SK-N-SH (cell line): ENCODE data around the gene ZSWIM5. TPM values are rescaled to one million over a fixed set of nuclear protein-coding genes. Genes with fewer than 3 reads are reported as not detected.

Experiments
- CTCF ChIA-PET: fragments of 300-600, 350-600 bp; formaldehyde crosslinking; extraction: SDS; loops from one replicate; lab custom pipeline; 2021; lab: Yijun Ruan, JAX
- POLR2A ChIA-PET: fragments of 350-600 bp; sonication (Branson Sonifier 250); formaldehyde crosslinking; extraction: SDS; loops from one replicate; lab custom pipeline; 2020; ENCODE audit warnings: antibody characterized with exemption, inconsistent platforms; lab: Yijun Ruan, JAX
- DNase-seq: peaks from one replicate; pipeline ENCODE4 v3.0.0; 2012
- H2AFZ ChIP-seq: fragments of 200-600 bp; sonication (generic); 2 replicates; pipeline ENCODE4 v1.8.1; 2016; ENCODE audit warnings: antibody characterized with exemption, mild to moderate bottlenecking, low read depth
- H3F3A ChIP-seq: fragments of 200-600 bp; sonication (generic); replicated peaks from 2 replicates; pipeline ENCODE3; 2016; ENCODE audit warnings: antibody characterized with exemption, mild to moderate bottlenecking; ENCODE audit not compliant: insufficient read depth
- H3K27ac ChIP-seq, 2 experiments: fragments of 200-500 bp in 1 of 2; fragments of 200-600 bp in 1 of 2; sonication (Bioruptor generic) in 1 of 2; sonication (generic), shearing (Covaris generic) in 1 of 2; 2 replicates each; pipeline versions ENCODE4 v1.5.1 to v1.6.1; 2014 to 2016; ENCODE audit warnings: low read depth in 2 of 2, inconsistent platforms in 1 of 2, low read length in 1 of 2, mild to moderate bottlenecking in 1 of 2, mixed read lengths in 1 of 2
- H3K27me3 ChIP-seq: fragments of 200-600 bp; sonication (generic), shearing (Covaris generic); 2 replicates; pipeline ENCODE4 v1.6.1; 2016; ENCODE audit warnings: mixed run types; ENCODE audit not compliant: insufficient read depth
- H3K36me3 ChIP-seq, 2 experiments: fragments of 200-500 bp in 1 of 2; fragments of 200-600 bp in 1 of 2; sonication (Bioruptor generic) in 1 of 2; sonication (generic) in 1 of 2; replicated peaks in 1 of 2; 2 replicates each; pipeline versions ENCODE3 to v1.5.1; 2014 to 2016; ENCODE audit warnings: low read length in 1 of 2, mild to moderate bottlenecking in 1 of 2; ENCODE audit not compliant: insufficient read depth in 2 of 2, control insufficient read depth in 1 of 2
- H3K4me1 ChIP-seq, 2 experiments: fragments of 200-500 bp in 1 of 2; fragments of 200-600 bp in 1 of 2; sonication (Bioruptor generic) in 1 of 2; sonication (generic), shearing (Covaris generic) in 1 of 2; 2 replicates each; pipeline versions ENCODE4 v1.5.1 to v1.6.1; 2014 to 2016; ENCODE audit warnings: low read depth in 1 of 2, low read length in 1 of 2, mixed run types in 1 of 2; ENCODE audit not compliant: insufficient read depth in 2 of 2, control insufficient read depth in 1 of 2
- H3K4me2 ChIP-seq: fragments of 200-600 bp; sonication (generic), shearing (Covaris generic); 2 replicates; pipeline ENCODE4 v1.6.1; 2017; ENCODE audit warnings: mixed run types
- H3K4me3 ChIP-seq, 2 experiments: fragments of 200-500 bp in 1 of 2; fragments of 200-600 bp in 1 of 2; sonication (Bioruptor generic) in 1 of 2; sonication (generic), shearing (Covaris generic) in 1 of 2; 2 replicates each; pipeline versions ENCODE4 v1.5.1 to v1.8.1; 2014 to 2016; ENCODE audit warnings: low read depth in 2 of 2, inconsistent platforms in 1 of 2, low read length in 1 of 2, mild to moderate bottlenecking in 1 of 2, mixed read lengths in 1 of 2, moderate library complexity in 1 of 2
- H3K79me2 ChIP-seq: fragments of 200-600 bp; sonication (generic); 2 replicates; pipeline ENCODE4 v1.8.1; 2017; ENCODE audit warnings: mild to moderate bottlenecking; ENCODE audit not compliant: insufficient read depth
- H3K9ac ChIP-seq: fragments of 200-600 bp; sonication (generic); 2 replicates; pipeline ENCODE4 v1.6.1; 2017; ENCODE audit warnings: mixed run types
- H3K9me2 ChIP-seq: fragments of 200-600 bp; sonication (generic); 2 replicates; pipeline ENCODE4 v1.6.1; 2017; ENCODE audit warnings: mixed run types
- H3K9me3 ChIP-seq: fragments of 200-600 bp; sonication (generic); 2 replicates; pipeline ENCODE4 v1.6.1; 2017; ENCODE audit warnings: mixed run types, mild to moderate bottlenecking, moderate library complexity
- H4K20me1 ChIP-seq: fragments of 200-600 bp; sonication (generic); 2 replicates; pipeline ENCODE4 v1.6.1; 2017; ENCODE audit warnings: mild to moderate bottlenecking, mixed run types; ENCODE audit not compliant: insufficient read depth
- ELF1 ChIP-seq: IDR thresholded peaks from 2 replicates; pipeline ENCODE4 v1.4.0; 2012
- EP300 ChIP-seq, 2 experiments: IDR thresholded peaks; 2 replicates each; pipeline versions ENCODE4 v1.4.0 to v1.6.1; 2012; ENCODE audit warnings: borderline replicate concordance in 1 of 2, low read depth in 1 of 2, low read length in 1 of 2
- EZH2phosphoT487 ChIP-seq: fragments of 200-600 bp; sonication (generic); IDR thresholded peaks from 2 replicates; pipeline ENCODE4 v1.6.1; 2017; ENCODE audit warnings: low read depth, mixed run types, mild to moderate bottlenecking, antibody characterized with exemption, moderate library complexity, borderline replicate concordance
- FOSL2 ChIP-seq: IDR thresholded peaks from 2 replicates; pipeline ENCODE4 v1.4.0; 2012; ENCODE audit warnings: low read depth, mild to moderate bottlenecking, moderate library complexity, borderline replicate concordance
- FOXJ3 ChIP-seq: sonication (generic); formaldehyde crosslinking; IDR thresholded peaks from 2 replicates; pipeline ENCODE4 v1.5.1; 2020; ENCODE audit warnings: mild to moderate bottlenecking, missing genetic modification reagents
- FOXM1 ChIP-seq: IDR thresholded peaks from 2 replicates; pipeline ENCODE4 v1.4.0; 2012; ENCODE audit warnings: low read depth, mild to moderate bottlenecking
- GATA2 ChIP-seq: sonication (generic); formaldehyde crosslinking; IDR thresholded peaks from 2 replicates; pipeline ENCODE4 v1.5.0; 2020; ENCODE audit warnings: mild to moderate bottlenecking, missing genetic modification reagents
- RAD21 ChIP-seq: IDR thresholded peaks from 2 replicates; pipeline ENCODE4 v1.6.1; 2012; ENCODE audit warnings: mild to moderate bottlenecking, low read length
- RCOR1 ChIP-seq: fragments of 150-350 bp; IDR thresholded peaks from 2 replicates; pipeline ENCODE4 v1.6.1; 2017; ENCODE audit warnings: antibody characterized with exemption, low read length
- RFX5 ChIP-seq: IDR thresholded peaks from 2 replicates; pipeline ENCODE4 v1.6.1; 2012; ENCODE audit warnings: mild to moderate bottlenecking, improper control_type of control experiment, low read length
- RXRA ChIP-seq: IDR thresholded peaks from 2 replicates; pipeline ENCODE4 v1.4.0; 2012; ENCODE audit warnings: low read depth, mild to moderate bottlenecking, borderline replicate concordance
- TCF12 ChIP-seq: IDR thresholded peaks from 2 replicates; pipeline ENCODE4 v1.4.0; 2012
- TEAD4 ChIP-seq: IDR thresholded peaks from 2 replicates; pipeline ENCODE4 v1.4.0; 2012; ENCODE audit warnings: mild to moderate bottlenecking, borderline replicate concordance; ENCODE audit not compliant: insufficient read depth
- WGBS: methylation state at CpG from one replicate; pipeline ENCODE4 v1.1.6; 2017; ENCODE audit warnings: low lambda C conversion rate; 5-methylcytosine and 5-hydroxymethylcytosine counted together
- polyA plus RNA-seq, 3 experiments: library from polyadenylated mRNA; depleted of rRNA; stranded (reverse); fragments of >200 nt; gene quantifications; 2 replicates each; pipeline ENCODE4 v1.2.3, GENCODE V29; 2012
- TF ChIP-seq, protein P1 (sequence below): IDR thresholded peaks from 2 replicates; pipeline ENCODE4 v1.4.0; 2012; ENCODE audit warnings: low read depth
- TF ChIP-seq, protein P2 (sequence below): IDR thresholded peaks from 2 replicates; pipeline ENCODE4; 2012
- TF ChIP-seq, protein P3 (sequence below): fragments of 150-350 bp; IDR thresholded peaks from 2 replicates; pipeline ENCODE4 v1.6.1; 2017; ENCODE audit warnings: antibody characterized with exemption, low read length, low read depth, borderline replicate concordance
- TF ChIP-seq, protein P4 (sequence below): fragments of 200-600 bp; sonication (generic); IDR thresholded peaks from 2 replicates; pipeline ENCODE4 v1.6.1; 2017; ENCODE audit warnings: antibody characterized with exemption, mild to moderate bottlenecking, moderate library complexity
- TF ChIP-seq, protein P5 (sequence below): IDR thresholded peaks from 2 replicates; pipeline ENCODE4 v1.6.1; 2012; ENCODE audit warnings: mild to moderate bottlenecking, low read depth, low read length, moderate library complexity
- TF ChIP-seq, protein P6 (sequence below): IDR thresholded peaks from 2 replicates; pipeline ENCODE4 v1.4.0; 2012; ENCODE audit warnings: low read depth, borderline replicate concordance
- TF ChIP-seq, protein P7 (sequence below): IDR thresholded peaks from 2 replicates; pipeline ENCODE4 v1.4.0; 2012; ENCODE audit warnings: low read depth, borderline replicate concordance

Gene ZSWIM5
- polyA plus RNA-seq, 1 of the 3 experiments (the other 2 are of a cell fraction): 0.07 TPM

DNA sequence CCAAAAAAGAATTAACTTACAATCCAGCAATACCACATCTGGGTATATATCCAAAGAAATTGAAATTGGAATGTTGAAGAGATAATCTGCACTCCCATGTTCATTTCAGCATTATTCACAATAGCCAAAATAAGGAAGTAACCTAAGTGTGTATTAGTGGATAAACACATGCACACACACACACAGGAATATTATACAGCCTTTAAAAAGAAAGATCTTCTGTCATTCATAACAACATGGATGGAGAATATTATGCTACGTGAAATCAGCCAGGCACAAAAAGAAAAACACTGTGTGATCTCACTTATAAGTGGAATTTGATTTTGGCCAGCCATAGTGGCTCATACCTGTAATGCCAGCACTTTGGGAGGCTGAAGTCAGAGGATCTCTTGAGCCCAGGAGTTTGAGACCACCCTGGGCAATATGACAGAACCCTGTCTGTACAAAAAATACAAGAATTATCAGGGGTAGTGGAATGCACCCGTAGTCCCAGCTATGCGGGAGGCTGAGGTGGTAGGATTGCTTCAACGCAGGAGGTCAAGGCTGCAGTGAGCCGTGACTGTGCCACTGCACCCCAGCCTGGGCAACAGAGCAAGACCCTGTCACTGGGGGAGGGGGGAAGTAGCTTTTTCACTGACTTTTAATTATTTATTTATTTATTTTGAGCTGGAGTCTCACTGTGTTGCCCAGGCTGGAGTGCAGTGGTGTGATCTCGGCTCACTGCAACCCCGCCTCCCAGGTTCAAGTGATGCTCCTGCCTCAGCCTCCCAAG lies 210.8 kb downstream of the ZSWIM5 start:
- no peaks in the 10 kb centered on the region for H3K36me3 ChIP-seq
- peaks cover 9% of the 10 kb centered on the region for H3F3A ChIP-seq
- H3K9me3 ChIP-seq: no peaks in the 10 kb centered on the region
- no peaks in the 10 kb centered on the region for H3K9me2 ChIP-seq
- H3K27me3 ChIP-seq: no peaks in the 10 kb centered on the region
- H2AFZ ChIP-seq: no peak overlapping the region
- no peak overlapping the region for H3K9ac ChIP-seq
- no peak for TF ChIP-seq EZH2phosphoT487
- TF ChIP-seq, protein P1, sequence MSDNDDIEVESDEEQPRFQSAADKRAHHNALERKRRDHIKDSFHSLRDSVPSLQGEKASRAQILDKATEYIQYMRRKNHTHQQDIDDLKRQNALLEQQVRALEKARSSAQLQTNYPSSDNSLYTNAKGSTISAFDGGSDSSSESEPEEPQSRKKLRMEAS: no peak
- TF ChIP-seq, protein P2, sequence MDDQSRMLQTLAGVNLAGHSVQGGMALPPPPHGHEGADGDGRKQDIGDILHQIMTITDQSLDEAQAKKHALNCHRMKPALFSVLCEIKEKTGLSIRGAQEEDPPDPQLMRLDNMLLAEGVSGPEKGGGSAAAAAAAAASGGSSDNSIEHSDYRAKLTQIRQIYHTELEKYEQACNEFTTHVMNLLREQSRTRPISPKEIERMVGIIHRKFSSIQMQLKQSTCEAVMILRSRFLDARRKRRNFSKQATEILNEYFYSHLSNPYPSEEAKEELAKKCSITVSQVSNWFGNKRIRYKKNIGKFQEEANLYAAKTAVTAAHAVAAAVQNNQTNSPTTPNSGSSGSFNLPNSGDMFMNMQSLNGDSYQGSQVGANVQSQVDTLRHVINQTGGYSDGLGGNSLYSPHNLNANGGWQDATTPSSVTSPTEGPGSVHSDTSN: no peak
- TF ChIP-seq ELF1: no peak
- no peak for TF ChIP-seq RAD21
- TF ChIP-seq TEAD4: no peak
- TF ChIP-seq FOXJ3 (CRISPR knock-in tag): no peak
- no peak for TF ChIP-seq RFX5
- TF ChIP-seq, protein P3, sequence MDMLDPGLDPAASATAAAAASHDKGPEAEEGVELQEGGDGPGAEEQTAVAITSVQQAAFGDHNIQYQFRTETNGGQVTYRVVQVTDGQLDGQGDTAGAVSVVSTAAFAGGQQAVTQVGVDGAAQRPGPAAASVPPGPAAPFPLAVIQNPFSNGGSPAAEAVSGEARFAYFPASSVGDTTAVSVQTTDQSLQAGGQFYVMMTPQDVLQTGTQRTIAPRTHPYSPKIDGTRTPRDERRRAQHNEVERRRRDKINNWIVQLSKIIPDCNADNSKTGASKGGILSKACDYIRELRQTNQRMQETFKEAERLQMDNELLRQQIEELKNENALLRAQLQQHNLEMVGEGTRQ: no peak
- no peak for TF ChIP-seq TCF12
- TF ChIP-seq FOSL2: no peak
- TF ChIP-seq RCOR1: no peak
- no peak for TF ChIP-seq GATA2 (CRISPR knock-in tag)
- TF ChIP-seq FOXM1: no peak
- TF ChIP-seq EP300 (IDR thresholded peaks at IDR 0.05; ENCODE audit: borderline replicate concordance in 1 of 2, low read depth in 1 of 2, low read length in 1 of 2): no peak
- TF ChIP-seq, protein P4, sequence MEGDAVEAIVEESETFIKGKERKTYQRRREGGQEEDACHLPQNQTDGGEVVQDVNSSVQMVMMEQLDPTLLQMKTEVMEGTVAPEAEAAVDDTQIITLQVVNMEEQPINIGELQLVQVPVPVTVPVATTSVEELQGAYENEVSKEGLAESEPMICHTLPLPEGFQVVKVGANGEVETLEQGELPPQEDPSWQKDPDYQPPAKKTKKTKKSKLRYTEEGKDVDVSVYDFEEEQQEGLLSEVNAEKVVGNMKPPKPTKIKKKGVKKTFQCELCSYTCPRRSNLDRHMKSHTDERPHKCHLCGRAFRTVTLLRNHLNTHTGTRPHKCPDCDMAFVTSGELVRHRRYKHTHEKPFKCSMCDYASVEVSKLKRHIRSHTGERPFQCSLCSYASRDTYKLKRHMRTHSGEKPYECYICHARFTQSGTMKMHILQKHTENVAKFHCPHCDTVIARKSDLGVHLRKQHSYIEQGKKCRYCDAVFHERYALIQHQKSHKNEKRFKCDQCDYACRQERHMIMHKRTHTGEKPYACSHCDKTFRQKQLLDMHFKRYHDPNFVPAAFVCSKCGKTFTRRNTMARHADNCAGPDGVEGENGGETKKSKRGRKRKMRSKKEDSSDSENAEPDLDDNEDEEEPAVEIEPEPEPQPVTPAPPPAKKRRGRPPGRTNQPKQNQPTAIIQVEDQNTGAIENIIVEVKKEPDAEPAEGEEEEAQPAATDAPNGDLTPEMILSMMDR: no peak
- TF ChIP-seq, protein P5, sequence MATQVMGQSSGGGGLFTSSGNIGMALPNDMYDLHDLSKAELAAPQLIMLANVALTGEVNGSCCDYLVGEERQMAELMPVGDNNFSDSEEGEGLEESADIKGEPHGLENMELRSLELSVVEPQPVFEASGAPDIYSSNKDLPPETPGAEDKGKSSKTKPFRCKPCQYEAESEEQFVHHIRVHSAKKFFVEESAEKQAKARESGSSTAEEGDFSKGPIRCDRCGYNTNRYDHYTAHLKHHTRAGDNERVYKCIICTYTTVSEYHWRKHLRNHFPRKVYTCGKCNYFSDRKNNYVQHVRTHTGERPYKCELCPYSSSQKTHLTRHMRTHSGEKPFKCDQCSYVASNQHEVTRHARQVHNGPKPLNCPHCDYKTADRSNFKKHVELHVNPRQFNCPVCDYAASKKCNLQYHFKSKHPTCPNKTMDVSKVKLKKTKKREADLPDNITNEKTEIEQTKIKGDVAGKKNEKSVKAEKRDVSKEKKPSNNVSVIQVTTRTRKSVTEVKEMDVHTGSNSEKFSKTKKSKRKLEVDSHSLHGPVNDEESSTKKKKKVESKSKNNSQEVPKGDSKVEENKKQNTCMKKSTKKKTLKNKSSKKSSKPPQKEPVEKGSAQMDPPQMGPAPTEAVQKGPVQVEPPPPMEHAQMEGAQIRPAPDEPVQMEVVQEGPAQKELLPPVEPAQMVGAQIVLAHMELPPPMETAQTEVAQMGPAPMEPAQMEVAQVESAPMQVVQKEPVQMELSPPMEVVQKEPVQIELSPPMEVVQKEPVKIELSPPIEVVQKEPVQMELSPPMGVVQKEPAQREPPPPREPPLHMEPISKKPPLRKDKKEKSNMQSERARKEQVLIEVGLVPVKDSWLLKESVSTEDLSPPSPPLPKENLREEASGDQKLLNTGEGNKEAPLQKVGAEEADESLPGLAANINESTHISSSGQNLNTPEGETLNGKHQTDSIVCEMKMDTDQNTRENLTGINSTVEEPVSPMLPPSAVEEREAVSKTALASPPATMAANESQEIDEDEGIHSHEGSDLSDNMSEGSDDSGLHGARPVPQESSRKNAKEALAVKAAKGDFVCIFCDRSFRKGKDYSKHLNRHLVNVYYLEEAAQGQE: no peak
- TF ChIP-seq, protein P6, sequence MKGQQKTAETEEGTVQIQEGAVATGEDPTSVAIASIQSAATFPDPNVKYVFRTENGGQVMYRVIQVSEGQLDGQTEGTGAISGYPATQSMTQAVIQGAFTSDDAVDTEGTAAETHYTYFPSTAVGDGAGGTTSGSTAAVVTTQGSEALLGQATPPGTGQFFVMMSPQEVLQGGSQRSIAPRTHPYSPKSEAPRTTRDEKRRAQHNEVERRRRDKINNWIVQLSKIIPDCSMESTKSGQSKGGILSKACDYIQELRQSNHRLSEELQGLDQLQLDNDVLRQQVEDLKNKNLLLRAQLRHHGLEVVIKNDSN: no peak
- TF ChIP-seq RXRA: no peak
- TF ChIP-seq, protein P7, sequence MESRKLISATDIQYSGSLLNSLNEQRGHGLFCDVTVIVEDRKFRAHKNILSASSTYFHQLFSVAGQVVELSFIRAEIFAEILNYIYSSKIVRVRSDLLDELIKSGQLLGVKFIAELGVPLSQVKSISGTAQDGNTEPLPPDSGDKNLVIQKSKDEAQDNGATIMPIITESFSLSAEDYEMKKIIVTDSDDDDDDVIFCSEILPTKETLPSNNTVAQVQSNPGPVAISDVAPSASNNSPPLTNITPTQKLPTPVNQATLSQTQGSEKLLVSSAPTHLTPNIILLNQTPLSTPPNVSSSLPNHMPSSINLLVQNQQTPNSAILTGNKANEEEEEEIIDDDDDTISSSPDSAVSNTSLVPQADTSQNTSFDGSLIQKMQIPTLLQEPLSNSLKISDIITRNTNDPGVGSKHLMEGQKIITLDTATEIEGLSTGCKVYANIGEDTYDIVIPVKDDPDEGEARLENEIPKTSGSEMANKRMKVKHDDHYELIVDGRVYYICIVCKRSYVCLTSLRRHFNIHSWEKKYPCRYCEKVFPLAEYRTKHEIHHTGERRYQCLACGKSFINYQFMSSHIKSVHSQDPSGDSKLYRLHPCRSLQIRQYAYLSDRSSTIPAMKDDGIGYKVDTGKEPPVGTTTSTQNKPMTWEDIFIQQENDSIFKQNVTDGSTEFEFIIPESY: no peak
- H3K27ac ChIP-seq: no peak overlapping the region
- no peaks in the 10 kb centered on the region for H3K79me2 ChIP-seq
- no peak for DNase-seq
- H4K20me1 ChIP-seq: no peaks in the 10 kb centered on the region
- 96% methylated on average over 6 of the region's 7 CpGs for WGBS
- POLR2A ChIA-PET: interaction anchor here (0.6 kb wide), 1 partner anchor 1052 kb away, joined by 3 read pairs; no protein-coding TSS in a partner anchor
- no peaks in the 10 kb centered on the region for H3K4me1 ChIP-seq
- no peak overlapping the region for H3K4me3 ChIP-seq
- CTCF ChIA-PET: interaction anchor here (1.0 kb wide), 1 partner anchor 9 kb away, joined by 4 read pairs; no protein-coding TSS in a partner anchor
- no peak overlapping the region for H3K4me2 ChIP-seq
